Skeletal muscle tissue (tissue), 4 donors: ENCODE results near the gene OR6X1. TPM values are rescaled to one million over a fixed set of nuclear protein-coding genes. Genes with fewer than 3 reads are reported as not detected.

Experiments used
- H3K27ac ChIP-seq: one replicate; pipeline ENCODE4 v1.7.0; 2013; ENCODE audit warnings: mild to moderate bottlenecking, low read depth, low read length, inconsistent platforms
- H3K27me3 ChIP-seq, 3 donors: one replicate each; pipeline ENCODE4 v1.7.0; 2013; ENCODE audit warnings: low read length in 3 of 3; ENCODE audit not compliant: control insufficient read depth in 3 of 3, insufficient read depth in 3 of 3
- H3K36me3 ChIP-seq, 3 donors: one replicate each; pipeline ENCODE4 v1.7.0; 2013; ENCODE audit warnings: low read length in 3 of 3; ENCODE audit not compliant: control insufficient read depth in 3 of 3, insufficient read depth in 3 of 3
- H3K4me1 ChIP-seq, 3 donors: one replicate each; pipeline ENCODE4 v1.7.0; 2013; ENCODE audit warnings: low read length in 3 of 3, mild to moderate bottlenecking in 3 of 3; ENCODE audit not compliant: control insufficient read depth in 3 of 3, insufficient read depth in 3 of 3
- H3K4me3 ChIP-seq, 3 donors: one replicate each; pipeline ENCODE4 v1.7.0; 2013; ENCODE audit warnings: low read length in 3 of 3
- H3K9ac ChIP-seq, 3 donors: one replicate each; pipeline ENCODE4 v1.7.0; 2013; ENCODE audit warnings: low read length in 3 of 3, mild to moderate bottlenecking in 3 of 3, moderate library complexity in 2 of 3, low read depth in 1 of 3
- H3K9me3 ChIP-seq, 3 donors: one replicate each; pipeline ENCODE4 v1.7.0; 2013; ENCODE audit warnings: low read length in 3 of 3; ENCODE audit not compliant: control insufficient read depth in 3 of 3
- total RNA-seq: library from RNA; depleted of rRNA; stranded (reverse); fragments of >200 nt; gene quantifications from one replicate; pipeline ENCODE4 v1.2.3, GENCODE V29; 2014
- donor health status: Osteomylitis.

The OR6X1 gene
- not detected for total RNA-seq

GRCh38 chr11:123754101-123754568 is at the start of gene OR6X1:
Gene OR6X1, minus strand, starts transcription at chr11:123754518. Its CDS starts 0 bp downstream, at chr11:123754518.
- H3K9ac ChIP-seq = no peak within 1 kb of the TSS
- H3K9me3 ChIP-seq = no peaks in the 10 kb centered on the region
- H3K36me3 ChIP-seq = no peaks in the 10 kb centered on the region
- no peak within 1 kb of the TSS for H3K27ac ChIP-seq
- no peak within 1 kb of the TSS for H3K4me3 ChIP-seq
- H3K4me1 ChIP-seq = no peaks in the 10 kb centered on the region
- H3K27me3 ChIP-seq = no peaks in the 10 kb centered on the region

GRCh38 chr11:123801765-123802164 is 47.4 kb upstream of the OR6X1 start:
- no peaks in the 10 kb centered on the region for H3K9me3 ChIP-seq
- H3K9ac ChIP-seq = no peak overlapping the region
- no peak overlapping the region for H3K4me3 ChIP-seq
- no peaks in the 10 kb centered on the region for H3K4me1 ChIP-seq
- H3K27ac ChIP-seq = no peak overlapping the region
- H3K36me3 ChIP-seq = no peaks in the 10 kb centered on the region
- H3K27me3 ChIP-seq = no peaks in the 10 kb centered on the region

GRCh38 chr11:123800036-123800435 is 45.7 kb upstream of the OR6X1 start:
- H3K9ac ChIP-seq = no peak overlapping the region
- H3K9me3 ChIP-seq = no peaks in the 10 kb centered on the region
- no peaks in the 10 kb centered on the region for H3K4me1 ChIP-seq
- H3K36me3 ChIP-seq = no peaks in the 10 kb centered on the region
- H3K27me3 ChIP-seq = no peaks in the 10 kb centered on the region
- H3K4me3 ChIP-seq = no peak overlapping the region
- H3K27ac ChIP-seq = no peak overlapping the region

- Histone ChIP-seq H3K9me3 (no peaks in the 10 kb centered on the region), H3K4me3 (no peak overlapping the region), H3K4me1 (no peaks in the 10 kb centered on the region), H3K27ac (no peak overlapping the region), H3K36me3 (no peaks in the 10 kb centered on the region), H3K27me3 (no peaks in the 10 kb centered on the region), H3K9ac (no peak overlapping the region)
These were observed 45.1 kb upstream of the OR6X1 start for GRCh38 chr11:123799438-123799837.

GRCh38 chr11:123798513-123799252 is 44.4 kb upstream of the OR6X1 start:
- Histone ChIP-seq H3K4me3 (no peak overlapping the region), H3K36me3 (no peaks in the 10 kb centered on the region), H3K9me3 (no peaks in the 10 kb centered on the region), H3K4me1 (no peaks in the 10 kb centered on the region), H3K9ac (no peak overlapping the region), H3K27me3 (no peaks in the 10 kb centered on the region), H3K27ac (no peak overlapping the region)

- Histone ChIP-seq H3K9me3 (no peaks in the 10 kb centered on the region), H3K36me3 (no peaks in the 10 kb centered on the region), H3K9ac (no peak overlapping the region), H3K27me3 (no peaks in the 10 kb centered on the region), H3K4me3 (no peak overlapping the region), H3K27ac (no peak overlapping the region), H3K4me1 (no peaks in the 10 kb centered on the region)
These were observed 43.8 kb upstream of the OR6X1 start for GRCh38 chr11:123798079-123798478.

GRCh38 chr11:123797541-123797940 is 43.2 kb upstream of the OR6X1 start:
- H3K27me3 ChIP-seq = no peaks in the 10 kb centered on the region
- H3K36me3 ChIP-seq = no peaks in the 10 kb centered on the region
- no peak overlapping the region for H3K9ac ChIP-seq
- no peaks in the 10 kb centered on the region for H3K4me1 ChIP-seq
- H3K27ac ChIP-seq = no peak overlapping the region
- H3K9me3 ChIP-seq = no peaks in the 10 kb centered on the region
- H3K4me3 ChIP-seq = no peak overlapping the region

- H3K4me3 ChIP-seq = no peak overlapping the region
- H3K9ac ChIP-seq = no peak overlapping the region
- no peaks in the 10 kb centered on the region for H3K4me1 ChIP-seq
- H3K9me3 ChIP-seq = no peaks in the 10 kb centered on the region
- no peaks in the 10 kb centered on the region for H3K27me3 ChIP-seq
- H3K36me3 ChIP-seq = no peaks in the 10 kb centered on the region
- no peak overlapping the region for H3K27ac ChIP-seq
These were observed 42.8 kb upstream of the OR6X1 start for GRCh38 chr11:123797114-123797513.

GRCh38 chr11:123796226-123796625 is 41.9 kb upstream of the OR6X1 start:
- H3K4me1 ChIP-seq = no peaks in the 10 kb centered on the region
- H3K27ac ChIP-seq = no peak overlapping the region
- H3K9ac ChIP-seq = no peak overlapping the region
- H3K4me3 ChIP-seq = no peak overlapping the region
- H3K27me3 ChIP-seq = no peaks in the 10 kb centered on the region
- no peaks in the 10 kb centered on the region for H3K9me3 ChIP-seq
- no peaks in the 10 kb centered on the region for H3K36me3 ChIP-seq

GRCh38 chr11:123783536-123783935 is 29.2 kb upstream of the OR6X1 start:
- Histone ChIP-seq H3K9ac (no peak overlapping the region), H3K36me3 (no peaks in the 10 kb centered on the region), H3K4me3 (no peak overlapping the region), H3K27me3 (no peaks in the 10 kb centered on the region), H3K9me3 (no peaks in the 10 kb centered on the region), H3K27ac (no peak overlapping the region), H3K4me1 (no peaks in the 10 kb centered on the region)
